Measurements from ENCODE around the gene SDR42E2. TPM values are rescaled to one million over a fixed set of nuclear protein-coding genes. Genes with fewer than 3 reads are reported as not detected.

The SDR42E2 gene
- total and polyA plus RNA-seq, 2 of the 8 experiments (the other 6 are each of a cell fraction or from before 2014, with no cell fraction given): 0.08 TPM; not detected in 1

- no peak; the same call in 1 of the 2 replicates for TF ChIP-seq PHF8 (conservative IDR thresholded peaks at IDR 0.05; ENCODE audit: low read depth, low read length)
- peak in 1 of 2 experiments; percentile 41; a peak in 2 of 4 replicates for TF ChIP-seq HDAC2 (IDR thresholded peaks at IDR 0.05; ENCODE audit: borderline replicate concordance in 1 of 2, low read depth in 2 of 2, low read length in 2 of 2)
- TF ChIP-seq RBBP5 (IDR thresholded peaks at IDR 0.05; ENCODE audit: borderline replicate concordance, low read depth, low read length): peak; percentile 33; the same call in 1 of the 2 replicates
Measured at GRCh38 chr16:22206842-22207714, 44.8 kb downstream of the SDR42E2 start (continued).
